ENCODE data around the gene TCFL5. TPM values are rescaled to one million over a fixed set of nuclear protein-coding genes. Genes with fewer than 3 reads are reported as not detected.

The TCFL5 gene
- total RNA-seq, 1 experiment from 2014 or later: 15.1 TPM

DNA sequence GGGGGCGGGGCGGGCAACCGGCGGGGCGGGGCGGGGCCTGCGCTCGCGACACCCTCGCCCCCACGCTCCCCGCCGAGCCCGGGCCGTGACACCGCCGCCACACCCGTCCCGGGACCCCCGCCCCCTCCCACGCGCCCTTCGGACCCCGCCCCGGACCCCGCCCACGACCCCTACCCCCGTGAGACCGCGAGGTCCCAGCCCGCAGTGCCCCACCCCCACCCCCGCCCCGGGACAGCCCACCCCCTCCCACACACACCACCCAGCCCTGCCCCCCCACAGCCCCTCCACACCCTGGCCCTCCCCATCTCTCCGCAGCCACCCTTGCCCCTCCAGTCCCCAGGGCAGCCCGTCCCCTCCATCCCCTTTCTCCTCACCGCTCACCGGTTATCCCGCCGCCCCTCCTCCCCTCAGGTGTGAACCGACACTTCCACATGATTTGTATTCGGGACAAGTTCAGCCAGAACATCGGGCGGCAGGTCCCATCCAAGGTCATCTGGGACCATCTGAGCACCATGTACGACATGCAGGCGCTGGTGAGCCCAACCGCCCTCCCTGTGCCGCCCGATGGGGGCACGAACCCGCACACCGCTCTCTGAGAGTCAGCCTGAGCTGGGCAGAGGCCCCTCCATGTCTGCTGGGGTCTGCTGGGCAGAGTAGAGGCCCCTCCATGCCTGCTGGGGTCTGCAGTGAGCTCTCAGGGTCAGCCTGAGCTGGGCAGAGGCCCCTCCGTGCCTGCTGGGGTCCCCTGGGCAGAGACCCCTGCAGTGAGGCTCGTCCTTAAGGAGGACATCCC lies 64.7 kb downstream of the TCFL5 start:
- H3K9me3 ChIP-seq: no peaks in the 10 kb centered on the region
- ChIA-PET POLR2A (interaction anchor here (0.5 to 1.0 kb wide), 7 partner anchors 8 to 730 kb away, joined by 3 to 17 read pairs (median 3); partner anchors contain the start of gene OGFR), CTCF (interaction anchor here (0.6 to 3.5 kb wide), 9 partner anchors 8 to 1184 kb away, joined by 3 to 57 read pairs (median 3); partner anchors contain the start of gene OGFR)
- peaks cover 15% of the 10 kb centered on the region for H3K4me1 Mint-ChIP-seq (ENCODE audit: low read depth, unreplicated experiment)
- peak overlapping the region; percentile 89 for H3K4me3 Mint-ChIP-seq (ENCODE audit: unreplicated experiment)
- no peak for DNase-seq
- no peaks in the 10 kb centered on the region for H3K9me3 Mint-ChIP-seq (ENCODE audit: unreplicated experiment)
- BruUV-seq (replicated peaks): TSS peak; percentile 5
- no peaks in the 10 kb centered on the region for H3K27me3 Mint-ChIP-seq (ENCODE audit: insufficient read depth, unreplicated experiment)
- H3K36me3 ChIP-seq (ENCODE audit: control insufficient read depth, insufficient read depth, low read length): peaks cover 9% of the 10 kb centered on the region
- H3K4me3 ChIP-seq (ENCODE audit: low read depth, low read length): peak overlapping the region; percentile 83
- no peaks in the 10 kb centered on the region for H3K27me3 ChIP-seq (replicated peaks; ENCODE audit: control insufficient read depth, insufficient read depth, low read length)
- peaks cover 79% of the 10 kb centered on the region for H3K36me3 Mint-ChIP-seq (ENCODE audit: insufficient read depth, unreplicated experiment)
- intact Hi-C loops (cut with micrococcal nuclease; ENCODE audit: unreplicated experiment): loop anchor here (10.0 kb wide), 1 partner anchor 492 kb away; the partner anchor contains the start of gene ADRM1
- H3K27ac Mint-ChIP-seq (ENCODE audit: unreplicated experiment): peak overlapping the region; percentile 17
- peaks cover 21% of the 10 kb centered on the region for H3K4me1 ChIP-seq
- TF ChIP-seq, protein P1, sequence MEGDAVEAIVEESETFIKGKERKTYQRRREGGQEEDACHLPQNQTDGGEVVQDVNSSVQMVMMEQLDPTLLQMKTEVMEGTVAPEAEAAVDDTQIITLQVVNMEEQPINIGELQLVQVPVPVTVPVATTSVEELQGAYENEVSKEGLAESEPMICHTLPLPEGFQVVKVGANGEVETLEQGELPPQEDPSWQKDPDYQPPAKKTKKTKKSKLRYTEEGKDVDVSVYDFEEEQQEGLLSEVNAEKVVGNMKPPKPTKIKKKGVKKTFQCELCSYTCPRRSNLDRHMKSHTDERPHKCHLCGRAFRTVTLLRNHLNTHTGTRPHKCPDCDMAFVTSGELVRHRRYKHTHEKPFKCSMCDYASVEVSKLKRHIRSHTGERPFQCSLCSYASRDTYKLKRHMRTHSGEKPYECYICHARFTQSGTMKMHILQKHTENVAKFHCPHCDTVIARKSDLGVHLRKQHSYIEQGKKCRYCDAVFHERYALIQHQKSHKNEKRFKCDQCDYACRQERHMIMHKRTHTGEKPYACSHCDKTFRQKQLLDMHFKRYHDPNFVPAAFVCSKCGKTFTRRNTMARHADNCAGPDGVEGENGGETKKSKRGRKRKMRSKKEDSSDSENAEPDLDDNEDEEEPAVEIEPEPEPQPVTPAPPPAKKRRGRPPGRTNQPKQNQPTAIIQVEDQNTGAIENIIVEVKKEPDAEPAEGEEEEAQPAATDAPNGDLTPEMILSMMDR (IDR thresholded peaks at IDR 0.05; ENCODE audit: insufficient read depth in 1 of 2, low read depth in 1 of 2, low read length in 1 of 2, severe bottlenecking in 1 of 2, unreplicated experiment in 1 of 2): no peak

DNA sequence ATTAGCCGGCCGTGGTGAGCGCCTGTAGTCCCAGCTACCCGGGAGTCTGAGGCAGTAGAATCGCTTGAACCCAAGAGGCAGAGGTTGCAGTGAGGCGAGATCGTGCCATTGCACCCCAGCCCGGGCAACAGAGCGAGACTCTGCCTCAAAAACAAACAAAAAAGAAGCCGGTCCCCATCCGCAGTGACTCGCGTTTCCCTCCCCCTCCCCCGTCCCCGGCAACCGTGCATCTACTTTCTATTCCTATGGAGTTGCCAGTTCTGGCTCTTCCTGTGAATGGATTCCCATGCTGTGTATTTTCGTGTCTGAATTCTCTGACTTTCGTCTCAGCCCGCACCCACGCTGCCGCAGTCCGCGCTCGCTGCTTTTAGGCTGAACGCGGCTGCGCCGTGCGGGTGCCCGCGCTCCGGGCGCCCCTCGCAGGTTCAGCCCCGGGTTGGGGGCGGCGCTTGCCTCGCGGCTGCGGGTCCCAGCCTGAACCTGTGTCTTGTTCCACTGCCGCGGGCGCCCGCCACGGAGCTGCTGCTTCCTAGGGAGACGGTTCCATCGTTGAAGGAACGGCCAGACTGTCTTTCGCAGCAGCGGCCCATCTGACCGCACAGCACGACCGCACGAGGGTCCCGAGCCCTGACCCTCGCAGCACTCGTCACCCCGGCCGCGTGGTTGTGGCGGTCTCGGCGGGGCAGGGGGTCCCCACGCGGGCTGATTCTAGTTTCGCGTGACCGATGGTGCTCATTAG lies 66.4 kb downstream of the TCFL5 start:
- H3K9me3 Mint-ChIP-seq (ENCODE audit: unreplicated experiment): no peaks in the 10 kb centered on the region
- ChIA-PET CTCF (interaction anchor here (0.6 to 3.5 kb wide), 15 partner anchors 10 to 365 kb away, joined by 3 to 57 read pairs (median 6); partner anchors contain the start of gene OGFR), POLR2A (interaction anchor here (0.7 to 1.2 kb wide), 6 partner anchors 10 to 156 kb away, joined by 3 to 10 read pairs (median 4); partner anchors contain the start of genes COL9A3, GID8, SLCO4A1 and TCFL5)
- H3K4me1 Mint-ChIP-seq (ENCODE audit: low read depth, unreplicated experiment): peaks cover 15% of the 10 kb centered on the region
- intact Hi-C loops (cut with micrococcal nuclease; ENCODE audit: unreplicated experiment): loop anchor here (10.0 kb wide), 1 partner anchor 490 kb away; the partner anchor contains the start of gene ADRM1
- DNase-seq: peak; percentile 90 to 94
- peaks cover 21% of the 10 kb centered on the region for H3K4me1 ChIP-seq
- peaks cover 62% of the 10 kb centered on the region for H3K36me3 Mint-ChIP-seq (ENCODE audit: insufficient read depth, unreplicated experiment)
- H3K36me3 ChIP-seq (ENCODE audit: control insufficient read depth, insufficient read depth, low read length): peaks cover 7% of the 10 kb centered on the region
- TF ChIP-seq, protein P1 (IDR thresholded peaks at IDR 0.05; ENCODE audit: insufficient read depth in 1 of 2, low read depth in 1 of 2, low read length in 1 of 2, severe bottlenecking in 1 of 2, unreplicated experiment in 1 of 2): no peak
- peak overlapping the region; percentile 85 for H3K27ac Mint-ChIP-seq (ENCODE audit: unreplicated experiment)
- no peaks in the 10 kb centered on the region for H3K9me3 ChIP-seq
- BruUV-seq (replicated peaks): no TSS peak
- no peaks in the 10 kb centered on the region for H3K27me3 Mint-ChIP-seq (ENCODE audit: insufficient read depth, unreplicated experiment)
- H3K27me3 ChIP-seq (replicated peaks; ENCODE audit: control insufficient read depth, insufficient read depth, low read length): no peaks in the 10 kb centered on the region
- H3K4me3 Mint-ChIP-seq (ENCODE audit: unreplicated experiment): peak overlapping the region; percentile 89
- peak overlapping the region; percentile 57 for H3K4me3 ChIP-seq (ENCODE audit: low read depth, low read length)

Data from Caco-2 (cell line).